ENCODE results near the gene SGTA. TPM values are rescaled to one million over a fixed set of nuclear protein-coding genes. Genes with fewer than 3 reads are reported as not detected.

SGTA gene
- total and polyA plus RNA-seq, 2 of the 8 experiments (the other 6 are each of a cell fraction or from before 2014, with no cell fraction given), result 86.8 to 130 TPM

DNA sequence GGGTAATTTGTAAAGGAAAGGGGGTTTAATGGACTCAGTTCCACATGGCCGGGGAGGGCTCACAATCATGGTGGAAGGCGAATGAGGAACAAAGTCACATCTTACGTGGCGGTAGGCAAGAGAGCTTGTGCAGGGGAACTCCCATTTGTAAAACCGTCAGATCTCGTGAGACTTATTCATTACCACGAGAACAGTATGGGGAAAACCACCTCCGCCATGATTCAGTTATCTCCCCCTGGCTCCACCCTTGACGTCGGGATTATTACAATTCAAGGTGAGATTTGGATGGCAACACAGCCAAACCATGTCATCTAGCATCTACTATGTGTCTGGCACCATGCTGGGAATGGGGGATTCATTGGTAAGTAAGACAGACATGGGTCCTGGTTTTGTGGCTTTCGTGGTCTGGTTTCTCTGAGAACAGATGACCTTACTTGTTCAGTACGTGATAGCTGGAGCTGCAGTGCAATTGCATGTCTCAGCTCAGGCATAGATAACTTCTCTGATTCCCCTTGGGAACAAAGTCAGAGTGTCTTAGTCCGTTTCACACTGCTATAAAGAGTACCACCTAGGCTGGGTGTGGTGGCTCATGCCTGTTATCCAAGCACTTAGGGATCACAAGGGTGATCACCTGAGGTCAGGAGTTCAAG, 44.9 kb upstream of the SGTA start (continued):
- TF ChIP-seq, protein P1, sequence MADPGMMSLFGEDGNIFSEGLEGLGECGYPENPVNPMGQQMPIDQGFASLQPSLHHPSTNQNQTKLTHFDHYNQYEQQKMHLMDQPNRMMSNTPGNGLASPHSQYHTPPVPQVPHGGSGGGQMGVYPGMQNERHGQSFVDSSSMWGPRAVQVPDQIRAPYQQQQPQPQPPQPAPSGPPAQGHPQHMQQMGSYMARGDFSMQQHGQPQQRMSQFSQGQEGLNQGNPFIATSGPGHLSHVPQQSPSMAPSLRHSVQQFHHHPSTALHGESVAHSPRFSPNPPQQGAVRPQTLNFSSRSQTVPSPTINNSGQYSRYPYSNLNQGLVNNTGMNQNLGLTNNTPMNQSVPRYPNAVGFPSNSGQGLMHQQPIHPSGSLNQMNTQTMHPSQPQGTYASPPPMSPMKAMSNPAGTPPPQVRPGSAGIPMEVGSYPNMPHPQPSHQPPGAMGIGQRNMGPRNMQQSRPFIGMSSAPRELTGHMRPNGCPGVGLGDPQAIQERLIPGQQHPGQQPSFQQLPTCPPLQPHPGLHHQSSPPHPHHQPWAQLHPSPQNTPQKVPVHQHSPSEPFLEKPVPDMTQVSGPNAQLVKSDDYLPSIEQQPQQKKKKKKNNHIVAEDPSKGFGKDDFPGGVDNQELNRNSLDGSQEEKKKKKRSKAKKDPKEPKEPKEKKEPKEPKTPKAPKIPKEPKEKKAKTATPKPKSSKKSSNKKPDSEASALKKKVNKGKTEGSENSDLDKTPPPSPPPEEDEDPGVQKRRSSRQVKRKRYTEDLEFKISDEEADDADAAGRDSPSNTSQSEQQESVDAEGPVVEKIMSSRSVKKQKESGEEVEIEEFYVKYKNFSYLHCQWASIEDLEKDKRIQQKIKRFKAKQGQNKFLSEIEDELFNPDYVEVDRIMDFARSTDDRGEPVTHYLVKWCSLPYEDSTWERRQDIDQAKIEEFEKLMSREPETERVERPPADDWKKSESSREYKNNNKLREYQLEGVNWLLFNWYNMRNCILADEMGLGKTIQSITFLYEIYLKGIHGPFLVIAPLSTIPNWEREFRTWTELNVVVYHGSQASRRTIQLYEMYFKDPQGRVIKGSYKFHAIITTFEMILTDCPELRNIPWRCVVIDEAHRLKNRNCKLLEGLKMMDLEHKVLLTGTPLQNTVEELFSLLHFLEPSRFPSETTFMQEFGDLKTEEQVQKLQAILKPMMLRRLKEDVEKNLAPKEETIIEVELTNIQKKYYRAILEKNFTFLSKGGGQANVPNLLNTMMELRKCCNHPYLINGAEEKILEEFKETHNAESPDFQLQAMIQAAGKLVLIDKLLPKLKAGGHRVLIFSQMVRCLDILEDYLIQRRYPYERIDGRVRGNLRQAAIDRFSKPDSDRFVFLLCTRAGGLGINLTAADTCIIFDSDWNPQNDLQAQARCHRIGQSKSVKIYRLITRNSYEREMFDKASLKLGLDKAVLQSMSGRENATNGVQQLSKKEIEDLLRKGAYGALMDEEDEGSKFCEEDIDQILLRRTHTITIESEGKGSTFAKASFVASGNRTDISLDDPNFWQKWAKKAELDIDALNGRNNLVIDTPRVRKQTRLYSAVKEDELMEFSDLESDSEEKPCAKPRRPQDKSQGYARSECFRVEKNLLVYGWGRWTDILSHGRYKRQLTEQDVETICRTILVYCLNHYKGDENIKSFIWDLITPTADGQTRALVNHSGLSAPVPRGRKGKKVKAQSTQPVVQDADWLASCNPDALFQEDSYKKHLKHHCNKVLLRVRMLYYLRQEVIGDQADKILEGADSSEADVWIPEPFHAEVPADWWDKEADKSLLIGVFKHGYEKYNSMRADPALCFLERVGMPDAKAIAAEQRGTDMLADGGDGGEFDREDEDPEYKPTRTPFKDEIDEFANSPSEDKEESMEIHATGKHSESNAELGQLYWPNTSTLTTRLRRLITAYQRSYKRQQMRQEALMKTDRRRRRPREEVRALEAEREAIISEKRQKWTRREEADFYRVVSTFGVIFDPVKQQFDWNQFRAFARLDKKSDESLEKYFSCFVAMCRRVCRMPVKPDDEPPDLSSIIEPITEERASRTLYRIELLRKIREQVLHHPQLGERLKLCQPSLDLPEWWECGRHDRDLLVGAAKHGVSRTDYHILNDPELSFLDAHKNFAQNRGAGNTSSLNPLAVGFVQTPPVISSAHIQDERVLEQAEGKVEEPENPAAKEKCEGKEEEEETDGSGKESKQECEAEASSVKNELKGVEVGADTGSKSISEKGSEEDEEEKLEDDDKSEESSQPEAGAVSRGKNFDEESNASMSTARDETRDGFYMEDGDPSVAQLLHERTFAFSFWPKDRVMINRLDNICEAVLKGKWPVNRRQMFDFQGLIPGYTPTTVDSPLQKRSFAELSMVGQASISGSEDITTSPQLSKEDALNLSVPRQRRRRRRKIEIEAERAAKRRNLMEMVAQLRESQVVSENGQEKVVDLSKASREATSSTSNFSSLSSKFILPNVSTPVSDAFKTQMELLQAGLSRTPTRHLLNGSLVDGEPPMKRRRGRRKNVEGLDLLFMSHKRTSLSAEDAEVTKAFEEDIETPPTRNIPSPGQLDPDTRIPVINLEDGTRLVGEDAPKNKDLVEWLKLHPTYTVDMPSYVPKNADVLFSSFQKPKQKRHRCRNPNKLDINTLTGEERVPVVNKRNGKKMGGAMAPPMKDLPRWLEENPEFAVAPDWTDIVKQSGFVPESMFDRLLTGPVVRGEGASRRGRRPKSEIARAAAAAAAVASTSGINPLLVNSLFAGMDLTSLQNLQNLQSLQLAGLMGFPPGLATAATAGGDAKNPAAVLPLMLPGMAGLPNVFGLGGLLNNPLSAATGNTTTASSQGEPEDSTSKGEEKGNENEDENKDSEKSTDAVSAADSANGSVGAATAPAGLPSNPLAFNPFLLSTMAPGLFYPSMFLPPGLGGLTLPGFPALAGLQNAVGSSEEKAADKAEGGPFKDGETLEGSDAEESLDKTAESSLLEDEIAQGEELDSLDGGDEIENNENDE (IDR thresholded peaks at IDR 0.05; ENCODE audit: insufficient replicate concordance, low read length), result no peak
- TF ChIP-seq SIRT6 (IDR thresholded peaks at IDR 0.05; ENCODE audit: low read length) (no peak), CREB1 (IDR thresholded peaks at IDR 0.05) (no peak), PHF8 (conservative IDR thresholded peaks at IDR 0.05; ENCODE audit: low read depth, low read length) (no peak), EP300 (IDR thresholded peaks at IDR 0.05; ENCODE audit: borderline replicate concordance in 1 of 2, low read depth in 2 of 2, low read length in 2 of 2) (no peak), HDAC6 (IDR thresholded peaks at IDR 0.05; ENCODE audit: low read depth, low read length) (no peak), JUND (IDR thresholded peaks at IDR 0.05; ENCODE audit: low read length) (no peak), JUN (IDR thresholded peaks at IDR 0.05; ENCODE audit: low read depth, low read length) (no peak), CTBP2 (IDR thresholded peaks at IDR 0.05; ENCODE audit: borderline replicate concordance, insufficient read depth, insufficient read length, low read length) (no peak), BRCA1 (IDR thresholded peaks at IDR 0.05; ENCODE audit: low read depth, low read length) (no peak), POLR2A (IDR thresholded peaks at IDR 0.05; ENCODE audit: control extremely low read depth in 1 of 2, low read depth in 2 of 2, low read length in 2 of 2) (no peak), YY1 (IDR thresholded peaks at IDR 0.05; ENCODE audit: low read depth, low read length) (no peak)

Data from H1 (cell line).